Spleen (tissue), 11 donors: ENCODE results near the gene KDM4B. TPM values are rescaled to one million over a fixed set of nuclear protein-coding genes. Genes with fewer than 3 reads are reported as not detected.

Source experiments
- DNase-seq: peaks from one replicate; pipeline ENCODE4 v3.0.0-alpha.2; 2020
- H3K27ac ChIP-seq, 8 donors: fragments of 200-600 bp; sonication (generic) in 7 of 8; 1 replicate in 4 of 8; 2 replicates in 4 of 8; pipeline versions ENCODE4 v1.5.0 to v1.8.0; 2016 to 2021; ENCODE audit warnings: inconsistent platforms in 4 of 8, mild to moderate bottlenecking in 4 of 8, moderate library complexity in 1 of 8
- H3K27me3 ChIP-seq, 7 donors: fragments of 200-600 bp; sonication (generic) in 6 of 7; replicated peaks in 1 of 7; 1 replicate in 4 of 7; 2 replicates in 3 of 7; pipeline versions ENCODE4 v1.5.0 to v1.8.0; 2016 to 2021; ENCODE audit warnings: inconsistent platforms in 3 of 7, mild to moderate bottlenecking in 1 of 7
- H3K36me3 ChIP-seq, 6 donors: fragments of 200-600 bp; sonication (generic) in 5 of 6; 1 replicate in 4 of 6; 2 replicates in 2 of 6; pipeline versions ENCODE4 v1.5.0 to v1.8.0; 2016 to 2021; ENCODE audit warnings: inconsistent platforms in 2 of 6
- H3K4me1 ChIP-seq, 6 donors: fragments of 200-600 bp; sonication (generic) in 5 of 6; 1 replicate in 3 of 6; 2 replicates in 3 of 6; pipeline versions ENCODE4 v1.5.0 to v1.8.0; 2016 to 2021; ENCODE audit warnings: inconsistent platforms in 3 of 6
- H3K4me3 ChIP-seq, 8 donors: fragments of 200-600 bp; sonication (generic) in 7 of 8; 1 replicate in 4 of 8; 2 replicates in 4 of 8; pipeline versions ENCODE4 v1.5.0 to v1.8.0; 2016 to 2021; ENCODE audit warnings: inconsistent platforms in 4 of 8, mild to moderate bottlenecking in 4 of 8, moderate library complexity in 2 of 8
- H3K9me3 ChIP-seq, 8 donors: fragments of 200-600 bp; sonication (generic) in 7 of 8; 1 replicate in 4 of 8; 2 replicates in 4 of 8; pipeline versions ENCODE4 v1.5.0 to v1.8.0; 2016 to 2021; ENCODE audit warnings: inconsistent platforms in 4 of 8
- POLR2A ChIP-seq, 3 donors: fragments of 450-650 bp; IDR thresholded peaks; one replicate each; pipeline ENCODE4 v1.5.1; 2017; ENCODE audit warnings: antibody characterized with exemption in 3 of 3, mild to moderate bottlenecking in 1 of 3
- POLR2AphosphoS5 ChIP-seq, 3 donors: sonication (generic); formaldehyde crosslinking; IDR thresholded peaks; one replicate each; pipeline ENCODE4 v1.5.1; 2017; ENCODE audit warnings: antibody characterized with exemption in 3 of 3
- WGBS, 5 donors: extraction: QIAGEN DNeasy Blood & Tissue Kit in 3 of 5; methylation state at CpG; one replicate each; pipeline versions ENCODE4 v1.1.5 to v1.1.7; 2013 to 2018; 5-methylcytosine and 5-hydroxymethylcytosine counted together
- intact Hi-C: fragments of 100-400 bp; cut with DNase I; formaldehyde crosslinking; loops from one replicate; pipeline ENCODE4 v1.15.0; 2023; ENCODE audit warnings: low total_unique reads
- polyA plus RNA-seq, 3 donors: library from polyadenylated mRNA; stranded (reverse); fragments of 200-250 nt; gene quantifications; one replicate each; pipeline ENCODE4 v1.2.1, GENCODE V29; 2013
- total RNA-seq, 7 donors: library from RNA; depleted of rRNA in 3 of 7; stranded (reverse); fragments of >200 nt in 3 of 7; fragmentation: NEBNext Ultra II Directional in 4 of 7; extraction: Animal tissue kit (Norgen Biotek cat#: 25700) in 4 of 7; gene quantifications; one replicate each; pipeline versions ENCODE4 v1.1.0 to v1.2.1, GENCODE V29; 2016 to 2021
- TF ChIP-seq, protein P1 (sequence below), 11 experiments: fragments of 200-600 bp in 7 of 11; fragments of 450-650 bp in 4 of 11; sonication (generic) in 4 of 11; IDR thresholded peaks in 8 of 11; conservative IDR thresholded peaks in 3 of 11; 1 replicate in 7 of 11; 2 replicates in 4 of 11; pipeline versions ENCODE4 v1.4.0 to v1.8.0; 2016 to 2021; ENCODE audit warnings: antibody characterized with exemption in 11 of 11, inconsistent platforms in 4 of 11, mild to moderate bottlenecking in 1 of 11
- donor health status: healthy with polysubstance abuse.
- donor health status: DM: no; HTN: no; CAD: no; lungs with moderate emphysema.
- donor health status: DM: no; HTN: no; CAD: no.
- donor health status: Bipolar disorder and iron deficiency.
- donor health status: healthy.
- donor health status: DM: no; HTN: no; CAD: no.
- donor health status: DM: yes; HTN: yes; CAD: no.

KDM4B gene
- total and polyA plus RNA-seq, 10 donors: 18.3 to 80.5 (median 52.4) TPM

DNA sequence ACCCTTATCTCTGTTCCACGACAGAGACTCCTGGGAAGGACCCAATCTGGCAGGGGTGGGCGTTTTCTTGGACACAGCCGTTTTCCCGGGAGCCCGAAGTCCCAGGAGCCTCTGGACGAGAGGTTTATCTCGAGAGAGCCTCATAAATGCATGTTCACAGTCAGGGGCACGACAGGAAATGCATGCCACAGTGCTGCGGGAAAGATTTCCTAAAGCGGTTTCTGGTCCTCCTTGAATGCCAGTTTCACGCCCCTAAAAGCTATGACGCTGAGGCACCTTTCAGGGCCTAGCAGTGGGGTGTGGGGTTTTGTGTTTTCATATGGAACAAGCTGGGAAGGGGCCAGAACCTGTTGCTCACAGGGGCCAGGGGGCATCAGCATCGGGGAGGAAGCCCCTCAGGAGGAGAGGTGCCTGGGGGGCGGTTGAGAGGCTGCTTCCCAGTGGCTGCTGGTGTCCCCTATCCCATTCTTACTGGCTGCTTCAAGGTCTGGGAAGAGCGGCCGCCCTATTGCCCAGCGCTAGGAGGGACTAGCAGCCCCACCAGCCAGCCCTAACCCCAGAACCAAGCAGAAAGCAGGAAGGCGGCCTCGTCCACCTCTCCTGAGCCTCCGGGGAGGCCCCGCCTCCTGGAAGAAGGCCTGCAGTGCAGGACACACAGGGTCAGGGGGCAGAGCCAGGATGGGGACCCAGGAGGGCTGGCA, 157.0 kb downstream of the KDM4B start:
- Histone ChIP-seq H3K36me3 (peaks cover 0 to 67% (median 17%) of the 10 kb centered on the region in 6 donors), H3K27ac (peak overlapping the region in 7 of 8 donors; percentile 72 to 95 (median 91)), H3K4me1 (peaks cover 25 to 87% (median 66%) of the 10 kb centered on the region in 6 donors), H3K9me3 (no peaks in the 10 kb centered on the region), H3K27me3 (no peaks in the 10 kb centered on the region), H3K4me3 (no peak overlapping the region)
- no peak for TF ChIP-seq POLR2A (IDR thresholded peaks at IDR 0.05)
- TF ChIP-seq, protein P1, sequence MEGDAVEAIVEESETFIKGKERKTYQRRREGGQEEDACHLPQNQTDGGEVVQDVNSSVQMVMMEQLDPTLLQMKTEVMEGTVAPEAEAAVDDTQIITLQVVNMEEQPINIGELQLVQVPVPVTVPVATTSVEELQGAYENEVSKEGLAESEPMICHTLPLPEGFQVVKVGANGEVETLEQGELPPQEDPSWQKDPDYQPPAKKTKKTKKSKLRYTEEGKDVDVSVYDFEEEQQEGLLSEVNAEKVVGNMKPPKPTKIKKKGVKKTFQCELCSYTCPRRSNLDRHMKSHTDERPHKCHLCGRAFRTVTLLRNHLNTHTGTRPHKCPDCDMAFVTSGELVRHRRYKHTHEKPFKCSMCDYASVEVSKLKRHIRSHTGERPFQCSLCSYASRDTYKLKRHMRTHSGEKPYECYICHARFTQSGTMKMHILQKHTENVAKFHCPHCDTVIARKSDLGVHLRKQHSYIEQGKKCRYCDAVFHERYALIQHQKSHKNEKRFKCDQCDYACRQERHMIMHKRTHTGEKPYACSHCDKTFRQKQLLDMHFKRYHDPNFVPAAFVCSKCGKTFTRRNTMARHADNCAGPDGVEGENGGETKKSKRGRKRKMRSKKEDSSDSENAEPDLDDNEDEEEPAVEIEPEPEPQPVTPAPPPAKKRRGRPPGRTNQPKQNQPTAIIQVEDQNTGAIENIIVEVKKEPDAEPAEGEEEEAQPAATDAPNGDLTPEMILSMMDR (IDR thresholded peaks at IDR 0.05 in 8 of 11, conservative IDR thresholded peaks at IDR 0.05 in 3 of 11): no peak
- no peak for TF ChIP-seq POLR2AphosphoS5 (IDR thresholded peaks at IDR 0.05)
- 37 to 45% (median 43%) methylated on average over 8 to 21 of the region's 21 CpGs for WGBS, 5 donors
- DNase-seq: no peak
- intact Hi-C loops: loop anchor here (10.0 kb wide), 1 partner anchor 51 kb away; no protein-coding TSS in a partner anchor

DNA sequence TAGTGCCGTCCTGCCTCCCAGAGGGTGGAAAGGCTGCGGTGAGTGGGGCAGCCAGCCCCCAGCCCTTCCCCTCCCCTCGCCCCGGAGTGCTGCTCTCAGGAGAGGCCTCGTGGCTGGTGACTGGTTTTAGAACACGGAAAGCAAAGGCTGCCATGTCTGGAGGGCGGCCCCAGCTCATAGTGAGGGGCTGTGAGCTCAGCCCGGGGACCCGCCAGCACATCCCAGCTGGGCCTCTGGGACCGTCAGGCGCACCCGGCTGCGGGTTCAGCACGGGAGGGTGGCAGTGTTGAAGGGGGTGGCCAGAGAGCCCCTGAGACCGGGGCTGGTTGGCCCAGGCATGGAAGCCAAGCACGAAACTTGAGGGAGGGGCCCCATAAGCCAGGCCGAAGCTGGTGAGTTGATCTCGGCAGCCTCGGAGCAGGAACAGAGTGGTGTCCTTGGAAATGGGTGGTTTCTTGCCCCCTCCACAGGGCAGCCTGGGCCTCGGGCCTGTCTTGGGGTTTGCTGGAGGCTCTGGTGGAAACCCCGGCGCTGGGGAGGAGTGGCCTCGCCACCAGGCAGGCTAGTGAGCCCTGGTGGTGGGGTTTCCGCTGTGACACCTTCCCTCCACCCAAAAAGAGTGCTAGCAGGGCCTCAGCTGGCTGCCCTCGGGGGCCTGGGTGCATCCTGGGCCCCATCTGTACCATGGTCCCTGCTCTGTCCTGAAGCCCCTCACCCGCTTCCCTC, 157.7 kb downstream of the KDM4B start:
- no peaks in the 10 kb centered on the region for H3K27me3 ChIP-seq
- no peak for DNase-seq
- TF ChIP-seq, protein P1 (IDR thresholded peaks at IDR 0.05 in 8 of 11, conservative IDR thresholded peaks at IDR 0.05 in 3 of 11): peak in 2 of 11 experiments; percentile 22 to 24
- TF ChIP-seq POLR2A (IDR thresholded peaks at IDR 0.05): no peak
- peak in 2 of 3 donors; percentile 31 to 52 for TF ChIP-seq POLR2AphosphoS5 (IDR thresholded peaks at IDR 0.05)
- 70 to 84% (median 76%) methylated on average over 12 to 26 of the region's 26 CpGs for WGBS, 5 donors
- peaks cover 0 to 65% (median 12%) of the 10 kb centered on the region in 6 donors for H3K36me3 ChIP-seq
- intact Hi-C loops: loop anchor here (10.0 kb wide), 1 partner anchor 52 kb away; no protein-coding TSS in a partner anchor
- H3K9me3 ChIP-seq: no peaks in the 10 kb centered on the region
- H3K27ac ChIP-seq: peak overlapping the region; percentile 57 to 95 (median 86)
- H3K4me3 ChIP-seq: no peak overlapping the region
- H3K4me1 ChIP-seq: peaks cover 25 to 85% (median 62%) of the 10 kb centered on the region in 6 donors

DNA sequence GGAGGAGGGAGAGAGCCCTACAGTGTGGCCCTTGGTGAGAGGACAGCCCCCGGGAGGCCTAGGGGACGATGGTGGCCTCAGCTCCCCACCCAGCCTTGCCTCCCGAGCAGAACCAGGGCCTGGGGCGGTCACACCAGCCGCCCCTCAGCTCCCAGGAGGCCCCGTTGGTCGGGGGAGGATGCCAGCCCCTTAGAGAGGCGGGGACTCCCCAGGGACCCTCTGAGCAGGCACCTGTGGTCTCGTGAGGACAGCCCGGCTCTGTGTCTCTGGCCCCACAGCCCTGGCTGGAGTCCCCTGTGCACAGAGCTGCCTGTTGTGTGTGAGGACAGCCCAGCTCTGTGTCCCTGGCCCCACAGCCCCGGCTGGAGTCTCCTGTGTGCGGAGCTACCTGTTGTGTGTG, 158.8 kb downstream of the KDM4B start:
- no peaks in the 10 kb centered on the region for H3K9me3 ChIP-seq
- 46 to 68% (median 50%) methylated on average over 9 to 12 of the region's 12 CpGs for WGBS, 5 donors
- peak overlapping the region; percentile 57 to 95 (median 86) for H3K27ac ChIP-seq
- TF ChIP-seq POLR2A (IDR thresholded peaks at IDR 0.05) (no peak), POLR2AphosphoS5 (IDR thresholded peaks at IDR 0.05) (peak; percentile 5 to 61 (median 56))
- TF ChIP-seq, protein P1 (IDR thresholded peaks at IDR 0.05 in 8 of 11, conservative IDR thresholded peaks at IDR 0.05 in 3 of 11): no peak
- H3K4me3 ChIP-seq: peak overlapping the region in 1 of 8 donors; percentile 12
- H3K36me3 ChIP-seq: peaks cover 0 to 65% (median 14%) of the 10 kb centered on the region in 6 donors
- peak; percentile 91 for DNase-seq
- H3K4me1 ChIP-seq: peaks cover 35 to 87% (median 65%) of the 10 kb centered on the region in 6 donors
- intact Hi-C loops: loop anchor here (10.0 kb wide), 1 partner anchor 53 kb away; no protein-coding TSS in a partner anchor
- H3K27me3 ChIP-seq: no peaks in the 10 kb centered on the region
